HG03039 (cell line): Measurements from ENCODE around the gene NLRP3.
A peak's percentile ranks its signal among the peaks of the same experiment; 100 is the strongest.

ENCODE experiments used
- ATAC-seq: cut with Tn5 transposase; IDR thresholded peaks from one replicate; pipeline ENCODE4 v1.9.1; 2021; ENCODE audit warnings: mild to moderate bottlenecking, moderate library complexity; ENCODE audit not compliant: unreplicated experiment

NLRP3 gene

DNA sequence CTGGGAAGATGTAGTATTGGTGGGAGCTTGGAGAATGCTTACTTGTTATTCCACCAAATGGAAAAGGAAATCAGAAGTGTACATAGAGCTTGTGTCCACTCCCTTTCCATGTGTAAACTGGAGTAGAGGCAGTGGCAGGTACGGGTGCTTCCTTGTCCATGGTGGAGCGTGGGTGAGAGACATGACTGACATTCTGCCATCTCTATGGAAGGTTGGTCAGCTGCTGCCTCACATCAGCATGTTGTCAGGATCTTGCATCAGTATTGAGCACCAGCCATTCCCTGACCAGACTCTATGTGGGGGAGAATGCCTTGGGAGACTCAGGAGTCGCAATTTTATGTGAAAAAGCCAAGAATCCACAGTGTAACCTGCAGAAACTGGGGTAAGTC lies 19.8 kb downstream of the NLRP3 start:
- ATAC-seq = no peak

GRCh38 chr1:247437551-247438505 lies 21.9 kb downstream of the NLRP3 start:
- ATAC-seq = no peak

GRCh38 chr1:247440001-247440620 lies 24.1 kb downstream of the NLRP3 start:
- ATAC-seq = peak; percentile 99

DNA sequence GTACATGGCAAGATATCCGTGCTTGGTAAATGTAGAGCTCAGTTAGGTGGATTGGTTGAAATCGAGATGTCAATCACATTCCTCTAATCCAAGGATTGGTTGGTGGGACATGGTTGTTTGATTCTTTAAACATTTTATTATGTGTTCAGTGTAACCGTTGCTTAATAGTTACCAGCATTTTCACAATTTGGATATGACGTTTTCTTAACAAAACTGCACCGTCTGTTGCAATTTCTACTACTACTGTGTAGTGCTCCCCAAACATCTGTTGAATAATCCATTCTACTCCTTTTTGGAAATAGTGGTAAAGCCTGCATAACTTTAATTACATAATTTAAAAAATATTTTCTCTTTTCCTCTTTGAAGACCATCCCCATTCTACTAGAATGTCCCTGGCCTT lies 25.6 kb downstream of the NLRP3 start:
- ATAC-seq = no peak

DNA sequence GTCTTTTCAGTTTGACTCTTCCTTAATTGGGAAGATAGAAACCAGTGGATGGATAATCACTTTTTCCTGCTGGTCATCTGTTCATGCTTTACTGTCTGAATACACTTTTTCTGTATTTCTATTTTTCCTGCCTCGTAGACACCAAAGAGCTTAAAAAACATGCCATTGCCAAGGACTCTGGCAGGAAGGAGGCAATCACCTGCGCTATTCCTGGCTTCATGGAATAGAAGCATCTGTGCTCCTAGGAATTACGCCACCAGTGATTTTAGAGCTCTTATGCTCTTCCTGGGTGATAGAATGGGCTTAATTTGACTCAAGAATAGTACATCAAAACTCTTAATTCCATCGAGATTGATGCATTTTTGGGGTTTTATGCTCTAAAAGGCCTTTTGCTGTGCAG lies 26.2 kb downstream of the NLRP3 start:
- ATAC-seq = no peak

DNA sequence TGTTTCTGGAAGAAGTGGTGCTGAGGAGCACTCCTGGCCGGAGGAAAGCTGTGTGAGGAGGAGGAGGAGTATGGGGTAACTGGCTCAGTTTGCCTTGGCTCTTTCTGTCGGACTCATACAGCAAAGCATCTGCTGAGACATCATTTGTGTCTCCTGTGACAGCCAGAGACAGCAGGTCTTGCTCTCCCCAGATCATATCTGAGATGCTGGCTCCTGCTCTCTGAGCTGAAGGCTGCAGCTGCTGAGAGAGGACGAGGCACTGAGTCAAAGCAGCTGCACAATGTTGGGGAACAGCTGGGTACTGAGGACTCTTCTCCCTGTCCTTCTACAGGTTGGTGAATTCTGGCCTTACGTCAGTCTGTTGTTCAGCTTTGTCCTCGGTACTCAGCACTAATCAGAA lies 27.7 kb downstream of the NLRP3 start:
- ATAC-seq = no peak

DNA sequence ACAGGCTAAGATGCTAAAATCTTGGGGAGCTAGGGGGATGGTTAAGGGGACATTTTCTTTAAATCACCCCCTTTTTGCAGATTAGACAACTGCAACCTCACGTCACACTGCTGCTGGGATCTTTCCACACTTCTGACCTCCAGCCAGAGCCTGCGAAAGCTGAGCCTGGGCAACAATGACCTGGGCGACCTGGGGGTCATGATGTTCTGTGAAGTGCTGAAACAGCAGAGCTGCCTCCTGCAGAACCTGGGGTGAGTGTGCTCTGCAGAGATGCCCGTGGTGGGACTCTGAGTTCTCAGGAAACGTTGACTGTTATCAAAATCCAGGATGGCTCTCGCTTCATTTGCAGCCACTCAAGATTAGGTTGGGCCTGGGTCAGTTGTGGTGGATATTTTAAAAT lies 28.6 kb downstream of the NLRP3 start:
- no peak for ATAC-seq

GRCh38 chr1:247445526-247446356 lies 29.8 kb downstream of the NLRP3 start:
- ATAC-seq = no peak

DNA sequence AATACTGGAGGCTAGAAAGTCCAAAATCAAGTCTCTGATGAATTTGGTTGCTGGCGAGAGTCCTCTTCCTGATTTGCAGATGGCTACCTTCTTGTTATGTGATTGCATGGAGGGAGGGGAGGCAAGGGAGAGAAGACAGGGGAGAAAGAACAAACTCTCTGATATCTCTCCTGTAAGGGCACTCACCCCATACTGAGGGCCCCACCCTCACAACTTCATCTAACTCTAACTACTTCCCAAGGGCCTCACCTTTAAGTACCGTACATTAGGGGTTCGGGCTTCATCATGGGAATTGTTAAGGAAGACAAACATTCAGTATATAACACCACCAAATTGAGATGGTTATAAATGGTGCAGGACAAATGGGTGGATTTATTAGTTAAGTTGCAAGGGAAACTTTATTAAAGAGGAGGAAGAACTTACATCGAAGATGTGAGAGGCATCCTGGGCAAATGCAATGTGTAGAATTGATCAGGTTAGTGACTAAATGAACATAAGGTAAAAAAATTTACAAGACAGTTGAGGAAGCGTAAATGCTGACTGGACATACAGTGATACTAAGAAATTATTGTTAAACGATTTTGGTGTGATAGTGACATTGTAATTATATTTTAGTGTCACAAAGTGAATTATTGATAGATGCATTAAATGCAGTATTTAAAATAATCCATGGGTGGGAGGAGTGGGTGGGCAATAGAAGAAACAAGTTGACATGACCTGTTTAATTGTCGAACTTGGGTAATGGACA lies 31.4 kb downstream of the NLRP3 start:
- no peak for ATAC-seq

DNA sequence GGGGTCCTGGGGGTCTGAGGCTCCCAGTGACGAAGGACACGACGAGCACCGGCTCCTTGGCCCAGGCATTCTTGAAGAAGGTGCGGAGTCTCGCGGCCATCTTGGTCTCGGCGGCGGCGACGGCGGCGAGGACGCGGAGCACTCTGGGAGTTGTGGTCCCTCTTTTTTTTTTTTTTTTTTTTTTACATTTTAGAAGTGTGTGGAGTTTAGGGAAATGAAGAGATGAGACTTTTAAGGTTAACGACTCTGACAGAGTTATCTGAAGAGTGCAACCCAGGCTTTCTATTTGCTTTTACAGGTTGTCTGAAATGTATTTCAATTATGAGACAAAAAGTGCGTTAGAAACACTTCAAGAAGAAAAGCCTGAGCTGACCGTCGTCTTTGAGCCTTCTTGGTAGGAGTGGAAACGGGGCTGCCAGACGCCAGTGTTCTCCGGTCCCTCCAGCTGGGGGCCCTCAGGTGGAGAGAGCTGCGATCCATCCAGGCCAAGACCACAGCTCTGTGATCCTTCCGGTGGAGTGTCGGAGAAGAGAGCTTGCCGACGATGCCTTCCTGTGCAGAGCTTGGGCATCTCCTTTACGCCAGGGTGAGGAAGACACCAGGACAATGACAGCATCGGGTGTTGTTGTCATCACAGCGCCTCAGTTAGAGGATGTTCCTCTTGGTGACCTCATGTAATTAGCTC lies 32.3 kb downstream of the NLRP3 start:
- ATAC-seq = no peak

DNA sequence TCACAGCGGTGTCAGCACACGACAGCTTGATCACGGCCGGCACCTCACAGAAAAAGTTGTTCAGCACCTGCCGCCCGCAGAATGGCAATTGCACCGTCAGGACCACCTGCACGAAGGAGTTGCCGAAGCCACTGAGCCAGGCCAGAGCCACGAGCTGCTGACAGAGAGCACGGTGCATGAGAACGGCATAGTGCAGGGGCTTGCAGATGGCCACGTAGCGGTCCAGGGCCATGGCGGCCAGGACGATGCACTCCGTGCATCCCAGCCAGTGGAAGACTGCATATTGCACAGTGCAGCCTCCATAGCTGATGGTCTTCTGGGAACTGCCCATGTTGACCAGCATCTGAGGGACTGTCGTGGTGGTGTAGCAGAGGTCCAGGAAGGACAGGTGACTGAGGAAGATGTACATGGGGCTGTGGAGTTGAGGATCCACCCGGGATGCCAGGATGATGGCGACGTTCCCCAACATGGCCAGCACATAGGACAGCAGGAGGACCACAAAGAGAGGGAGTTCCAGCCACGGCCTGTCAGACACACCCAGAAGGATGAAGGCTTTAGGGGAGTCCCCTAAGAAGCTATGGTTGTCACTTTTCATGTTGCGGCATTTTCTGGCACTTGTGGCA lies 35.5 kb downstream of the NLRP3 start:
- no peak for ATAC-seq

- ATAC-seq = no peak
Measured at GRCh38 chr1:247452447-247453039, 36.6 kb downstream of the NLRP3 start.

- ATAC-seq = no peak
Measured at GRCh38 chr1:247453245-247453644, 37.3 kb downstream of the NLRP3 start.

DNA sequence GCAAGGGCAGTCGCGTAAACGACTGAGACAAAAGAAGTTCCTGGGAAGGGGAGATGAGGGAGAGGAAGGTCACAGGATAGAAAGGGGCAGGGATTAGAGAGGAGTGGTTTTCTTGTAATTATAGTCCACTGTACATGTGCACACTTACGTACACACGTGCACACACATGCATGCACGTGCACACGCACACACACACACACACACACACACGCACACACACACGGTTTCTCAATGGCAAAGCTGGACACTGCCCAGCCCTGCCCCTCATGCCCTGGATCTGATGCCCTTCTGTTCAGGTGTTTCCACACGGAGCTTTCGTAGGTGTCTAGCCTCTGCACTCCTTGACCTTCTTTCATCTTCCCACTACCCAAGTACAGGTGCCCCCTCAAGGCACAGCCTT lies 38.0 kb downstream of the NLRP3 start:
- ATAC-seq = no peak

DNA sequence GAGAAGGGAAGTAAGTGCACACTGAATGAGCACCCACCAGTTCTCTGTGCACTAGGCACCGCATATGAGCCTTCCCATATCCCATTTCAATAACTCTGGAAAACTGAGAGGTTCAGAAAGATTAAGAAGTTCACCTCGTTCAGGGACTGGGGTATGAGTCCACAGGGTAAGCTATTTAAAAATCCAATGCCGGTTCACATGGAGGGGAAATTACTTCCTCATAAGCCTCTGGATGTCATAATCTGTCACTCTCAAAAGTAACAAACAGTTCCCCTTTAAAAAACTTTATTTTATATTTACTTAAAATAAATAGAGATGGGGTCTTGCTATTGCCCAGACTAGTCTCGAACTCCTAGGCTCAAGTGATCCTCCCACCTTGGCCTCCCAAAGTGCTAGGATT lies 40.0 kb downstream of the NLRP3 start:
- no peak for ATAC-seq

DNA sequence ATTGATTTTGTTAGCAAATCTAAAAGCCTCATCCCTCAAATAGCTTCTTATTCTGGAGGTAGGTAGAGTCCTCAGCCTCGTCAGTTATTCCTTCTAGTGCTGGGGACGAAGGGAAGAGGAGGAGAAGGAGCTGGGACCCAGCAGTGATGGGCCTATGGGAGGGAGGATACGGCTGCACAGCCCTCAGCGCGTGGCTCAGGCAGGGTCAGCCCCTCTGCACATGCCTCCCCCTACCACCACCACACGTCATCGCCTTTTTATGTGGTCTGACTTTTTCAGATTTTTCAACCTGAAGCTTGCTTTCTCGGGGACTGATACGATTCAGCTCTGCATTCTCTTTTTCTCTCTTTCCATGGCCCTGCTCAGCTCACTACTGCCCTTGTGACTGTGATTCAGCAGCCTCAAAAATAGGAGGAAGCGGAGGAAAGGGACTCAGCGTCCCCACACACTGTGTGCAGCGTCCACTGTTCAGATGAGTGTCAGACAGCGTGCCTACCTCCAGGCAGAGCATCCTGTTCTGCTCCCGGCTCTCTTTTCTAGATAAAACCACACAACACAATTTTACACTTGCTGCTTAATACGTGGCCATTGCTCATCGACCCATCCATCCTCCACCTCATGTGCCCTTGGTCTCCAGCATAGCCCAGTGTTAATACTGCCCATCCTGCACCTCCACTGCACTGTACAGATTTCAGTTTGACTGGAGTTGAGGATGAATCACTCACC lies 41.1 kb downstream of the NLRP3 start:
- ATAC-seq = no peak

DNA sequence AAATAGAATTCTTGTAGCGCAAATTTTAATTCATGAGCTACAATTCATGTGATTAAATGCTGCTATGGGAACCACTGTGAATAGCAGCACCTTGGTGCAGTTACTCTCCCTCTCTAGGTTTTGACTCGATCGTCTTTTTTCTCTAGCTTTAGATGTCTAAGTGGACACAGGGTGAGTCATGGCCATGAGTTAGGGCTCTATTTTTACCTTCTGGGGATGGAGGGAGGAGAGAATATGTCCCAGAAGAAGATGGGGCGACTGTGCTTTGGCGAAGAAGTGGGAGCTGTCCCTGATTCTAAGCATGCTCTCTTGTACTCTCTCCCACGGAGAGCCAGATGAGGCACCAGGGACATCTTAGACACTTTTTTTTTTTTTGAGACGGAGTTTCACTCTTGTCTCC lies 43.5 kb downstream of the NLRP3 start:
- ATAC-seq = no peak

GRCh38 chr1:247465796-247466195 lies 49.8 kb downstream of the NLRP3 start:
- no peak for ATAC-seq

- ATAC-seq = no peak
Measured at GRCh38 chr1:247467129-247467528, 51.2 kb downstream of the NLRP3 start.
